Measurements from ENCODE around the gene DIPK1B. TPM values are rescaled to one million over a fixed set of nuclear protein-coding genes. Genes with fewer than 3 reads are reported as not detected.

The DIPK1B gene
- total and polyA plus RNA-seq, 10 of the 15 experiments (the other 5 are each of a cell fraction or from before 2014, with no cell fraction given), result 0.08 to 0.28 (median 0.13) TPM; not detected in 3

DNA sequence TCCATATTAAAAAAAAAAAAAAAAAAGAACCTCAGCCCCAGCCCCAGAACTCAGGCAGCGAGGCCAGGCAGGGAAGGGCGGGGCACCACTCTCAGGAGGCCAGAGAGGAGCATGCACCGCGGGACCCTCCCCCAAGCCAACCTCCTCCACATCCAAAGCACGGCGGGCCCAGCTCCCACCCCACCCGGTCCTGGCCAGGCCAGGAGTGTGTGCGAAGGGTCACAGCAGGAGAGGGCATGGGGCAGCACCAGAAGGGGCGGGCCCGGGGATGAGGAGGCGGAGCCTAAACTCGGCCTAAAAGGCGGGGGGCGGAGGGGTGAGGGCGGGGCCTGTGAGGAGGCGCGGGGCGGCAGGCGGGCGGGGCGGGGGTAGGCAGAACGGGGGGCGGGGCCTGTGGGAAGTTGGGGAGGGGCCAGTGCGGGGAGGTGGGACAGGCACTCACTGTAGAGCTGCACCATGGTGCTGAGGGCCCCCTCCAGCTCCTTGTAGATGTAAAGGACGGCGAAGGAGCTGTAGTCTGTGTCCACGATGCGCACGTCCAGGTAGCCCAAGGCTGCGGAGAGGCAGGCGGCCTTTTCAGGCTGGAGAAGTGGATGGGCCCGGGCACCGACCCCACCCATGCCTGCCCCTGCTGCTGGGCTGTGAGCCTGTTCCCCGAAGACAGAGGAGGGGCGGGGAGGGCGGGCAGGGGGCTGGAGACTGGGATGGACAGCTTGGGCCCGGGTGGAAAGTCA, 50.7 kb downstream of the DIPK1B start:
- ChIA-PET RAD21 (ENCODE audit: unreplicated experiment) (interaction anchor here (1.4 kb wide), 1 partner anchor 21 kb away, joined by 3 read pairs; no protein-coding TSS in a partner anchor), SMC1A (ENCODE audit: uncharacterized antibody, unreplicated experiment) (no interaction called here), POLR2A (no interaction called here), CTCF (interaction anchor here (0.9 kb wide), 1 partner anchor 287 kb away, joined by 3 read pairs; no protein-coding TSS in a partner anchor)
- Histone ChIP-seq H3K4me3 (no peak overlapping the region), H3K4me2 (ENCODE audit: control insufficient read depth, insufficient read depth) (no peak overlapping the region), H3K27ac (ENCODE audit: control insufficient read depth, insufficient read depth) (no peak overlapping the region), H2AFZ (ENCODE audit: control insufficient read depth, low read depth, low read length) (no peak overlapping the region), H4K20me1 (ENCODE audit: control insufficient read depth, insufficient read depth) (no peaks in the 10 kb centered on the region), H3K27me3 (replicated peaks in 1 of 2; ENCODE audit: control insufficient read depth in 2 of 2, insufficient read depth in 2 of 2, low read length in 1 of 2) (no peaks in the 10 kb centered on the region; a peak in 1 of 4 replicates), H3K9me3 (replicated peaks; ENCODE audit: control insufficient read depth, insufficient read depth, low read length) (no peaks in the 10 kb centered on the region), H3K79me2 (ENCODE audit: control insufficient read depth, insufficient read depth, low read length) (no peaks in the 10 kb centered on the region), H3K9ac (ENCODE audit: control insufficient read depth, insufficient read depth, low read length) (no peak overlapping the region), H3K36me3 (ENCODE audit: control insufficient read depth in 2 of 2, insufficient read depth in 2 of 2, low read length in 1 of 2) (no peaks in the 10 kb centered on the region), H3K4me1 (ENCODE audit: control insufficient read depth, insufficient read depth, low read length) (peaks cover 24% of the 10 kb centered on the region)
- DNase-seq (ENCODE audit: low read depth, low spot score) (no peak), FAIRE-seq (no peak), ATAC-seq (peak; percentile 37)
- 45% methylated on average over 19 of the region's 37 CpGs for WGBS (ENCODE audit: insufficient coverage, insufficient replicate concordance, low lambda C conversion rate, missing lambda C conversion rate)
- BruUV-seq (replicated peaks), result no TSS peak
- in situ Hi-C loops (cut with MboI), result no loop called here
- TF ChIP-seq MEF2A (IDR thresholded peaks at IDR 0.05; ENCODE audit: insufficient read depth, low read depth, low read length) (no peak), WRNIP1 (IDR thresholded peaks at IDR 0.05; ENCODE audit: borderline replicate concordance, low read depth, low read length) (no peak), EZH2 (IDR thresholded peaks at IDR 0.05; ENCODE audit: borderline replicate concordance, control insufficient read depth, low read depth, low read length) (no peak), NR2C2 (IDR thresholded peaks at IDR 0.05; ENCODE audit: borderline replicate concordance, control insufficient read depth, insufficient read length, low read depth) (no peak), ZNF24 (IDR thresholded peaks at IDR 0.05) (no peak), NFXL1 (IDR thresholded peaks at IDR 0.05; ENCODE audit: borderline replicate concordance) (no peak), SMAD1 (IDR thresholded peaks at IDR 0.05; ENCODE audit: low read depth, partially characterized antibody) (no peak), NR2C1 (IDR thresholded peaks at IDR 0.05) (no peak), JUND (IDR thresholded peaks at IDR 0.05; ENCODE audit: low read depth, low read length) (no peak), RFX5 (IDR thresholded peaks at IDR 0.05; ENCODE audit: low read depth, low read length) (no peak), CHD2 (IDR thresholded peaks at IDR 0.05; ENCODE audit: borderline replicate concordance, low read depth, low read length) (no peak), PAX8 (IDR thresholded peaks at IDR 0.05) (no peak), SP1 (IDR thresholded peaks at IDR 0.05; ENCODE audit: low read depth, low read length) (no peak)
- TF ChIP-seq, protein P1, sequence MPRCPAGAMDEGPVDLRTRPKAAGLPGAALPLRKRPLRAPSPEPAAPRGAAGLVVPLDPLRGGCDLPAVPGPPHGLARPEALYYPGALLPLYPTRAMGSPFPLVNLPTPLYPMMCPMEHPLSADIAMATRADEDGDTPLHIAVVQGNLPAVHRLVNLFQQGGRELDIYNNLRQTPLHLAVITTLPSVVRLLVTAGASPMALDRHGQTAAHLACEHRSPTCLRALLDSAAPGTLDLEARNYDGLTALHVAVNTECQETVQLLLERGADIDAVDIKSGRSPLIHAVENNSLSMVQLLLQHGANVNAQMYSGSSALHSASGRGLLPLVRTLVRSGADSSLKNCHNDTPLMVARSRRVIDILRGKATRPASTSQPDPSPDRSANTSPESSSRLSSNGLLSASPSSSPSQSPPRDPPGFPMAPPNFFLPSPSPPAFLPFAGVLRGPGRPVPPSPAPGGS (IDR thresholded peaks at IDR 0.05; ENCODE audit: borderline replicate concordance, insufficient read depth, low read depth, low read length, poor library complexity, severe bottlenecking), result no peak
- TF ChIP-seq, protein P2, sequence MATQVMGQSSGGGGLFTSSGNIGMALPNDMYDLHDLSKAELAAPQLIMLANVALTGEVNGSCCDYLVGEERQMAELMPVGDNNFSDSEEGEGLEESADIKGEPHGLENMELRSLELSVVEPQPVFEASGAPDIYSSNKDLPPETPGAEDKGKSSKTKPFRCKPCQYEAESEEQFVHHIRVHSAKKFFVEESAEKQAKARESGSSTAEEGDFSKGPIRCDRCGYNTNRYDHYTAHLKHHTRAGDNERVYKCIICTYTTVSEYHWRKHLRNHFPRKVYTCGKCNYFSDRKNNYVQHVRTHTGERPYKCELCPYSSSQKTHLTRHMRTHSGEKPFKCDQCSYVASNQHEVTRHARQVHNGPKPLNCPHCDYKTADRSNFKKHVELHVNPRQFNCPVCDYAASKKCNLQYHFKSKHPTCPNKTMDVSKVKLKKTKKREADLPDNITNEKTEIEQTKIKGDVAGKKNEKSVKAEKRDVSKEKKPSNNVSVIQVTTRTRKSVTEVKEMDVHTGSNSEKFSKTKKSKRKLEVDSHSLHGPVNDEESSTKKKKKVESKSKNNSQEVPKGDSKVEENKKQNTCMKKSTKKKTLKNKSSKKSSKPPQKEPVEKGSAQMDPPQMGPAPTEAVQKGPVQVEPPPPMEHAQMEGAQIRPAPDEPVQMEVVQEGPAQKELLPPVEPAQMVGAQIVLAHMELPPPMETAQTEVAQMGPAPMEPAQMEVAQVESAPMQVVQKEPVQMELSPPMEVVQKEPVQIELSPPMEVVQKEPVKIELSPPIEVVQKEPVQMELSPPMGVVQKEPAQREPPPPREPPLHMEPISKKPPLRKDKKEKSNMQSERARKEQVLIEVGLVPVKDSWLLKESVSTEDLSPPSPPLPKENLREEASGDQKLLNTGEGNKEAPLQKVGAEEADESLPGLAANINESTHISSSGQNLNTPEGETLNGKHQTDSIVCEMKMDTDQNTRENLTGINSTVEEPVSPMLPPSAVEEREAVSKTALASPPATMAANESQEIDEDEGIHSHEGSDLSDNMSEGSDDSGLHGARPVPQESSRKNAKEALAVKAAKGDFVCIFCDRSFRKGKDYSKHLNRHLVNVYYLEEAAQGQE (IDR thresholded peaks at IDR 0.05; ENCODE audit: low read depth, low read length), result no peak
- TF ChIP-seq, protein P3, sequence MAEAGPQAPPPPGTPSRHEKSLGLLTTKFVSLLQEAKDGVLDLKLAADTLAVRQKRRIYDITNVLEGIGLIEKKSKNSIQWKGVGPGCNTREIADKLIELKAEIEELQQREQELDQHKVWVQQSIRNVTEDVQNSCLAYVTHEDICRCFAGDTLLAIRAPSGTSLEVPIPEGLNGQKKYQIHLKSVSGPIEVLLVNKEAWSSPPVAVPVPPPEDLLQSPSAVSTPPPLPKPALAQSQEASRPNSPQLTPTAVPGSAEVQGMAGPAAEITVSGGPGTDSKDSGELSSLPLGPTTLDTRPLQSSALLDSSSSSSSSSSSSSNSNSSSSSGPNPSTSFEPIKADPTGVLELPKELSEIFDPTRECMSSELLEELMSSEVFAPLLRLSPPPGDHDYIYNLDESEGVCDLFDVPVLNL (IDR thresholded peaks at IDR 0.05; ENCODE audit: low read depth, low read length), result no peak
- intact Hi-C loops (cut with micrococcal nuclease; ENCODE audit: unreplicated experiment), result no loop called here

Data from GM12878 (cell line).